GM23248 (cell line): Measurements from ENCODE around the gene PRIMPOL.
"Not testable (repeated sequence)": the region's sequence is repeated elsewhere in the genome, so short reads cannot be mapped to it uniquely, and the experiment has no call there.

Source experiments
- EZH2 ChIP-seq: fragments of 200-600 bp; sonication (generic); IDR thresholded peaks from 2 replicates; pipeline ENCODE4 v1.6.1; 2018; ENCODE audit warnings: antibody characterized with exemption, mild to moderate bottlenecking; ENCODE audit not compliant: insufficient read depth, poor library complexity, severe bottlenecking
- EZH2phosphoT487 ChIP-seq: fragments of 200-600 bp; sonication (generic); IDR thresholded peaks from 2 replicates; pipeline ENCODE4 v1.6.1; 2018; ENCODE audit warnings: antibody characterized with exemption, moderate library complexity, mild to moderate bottlenecking, low read depth; ENCODE audit not compliant: insufficient read depth

DNA sequence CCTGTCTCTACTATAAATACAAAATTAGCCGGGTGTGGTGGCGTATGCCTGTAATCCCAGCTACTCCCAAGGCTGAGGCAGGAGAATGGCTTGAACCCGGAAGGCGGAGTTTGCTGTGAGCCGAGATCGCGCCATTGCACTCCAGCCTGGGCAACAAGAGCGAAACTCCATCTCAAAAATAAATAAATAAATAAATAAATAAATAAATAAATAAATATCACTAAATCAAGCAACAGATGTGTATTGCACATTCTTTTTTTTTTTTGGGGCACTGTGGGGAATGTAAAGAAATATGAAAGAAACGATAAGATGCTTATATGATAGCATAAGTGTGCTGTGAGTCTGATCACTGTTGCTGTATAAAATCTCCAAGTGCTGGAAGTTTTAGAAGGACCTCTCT is 8.3 kb downstream of the PRIMPOL start:
- TF ChIP-seq EZH2, EZH2phosphoT487: not testable (repeated sequence)
